H1 (cell line): Measurements from ENCODE around the gene RAPGEF1. TPM values are rescaled to one million over a fixed set of nuclear protein-coding genes. Genes with fewer than 3 reads are reported as not detected.

Experiments
- CTCF ChIA-PET: fragments of 300-600 bp; sonication (Branson Sonifier 250); formaldehyde crosslinking; loops from one replicate; lab custom pipeline; 2021; ENCODE audit not compliant: partially characterized antibody; lab: Charles Lee
- POLR2A ChIA-PET: fragments of 300-600 bp; sonication (Branson Sonifier 250); formaldehyde crosslinking; loops from one replicate; lab custom pipeline; 2021; ENCODE audit warnings: inconsistent platforms; ENCODE audit not compliant: partially characterized antibody; lab: Charles Lee
- DNase-seq, 2 experiments: peaks; one replicate each; pipeline versions ENCODE4 v3.0.0 to v3.0.0-alpha.2; 2010 to 2022; ENCODE audit warnings: low spot score in 2 of 2, low read depth in 1 of 2, mixed read lengths in 1 of 2
- FAIRE-seq: peaks from 2 replicates; lab custom pipeline; 2011; peaks lifted over from hg19 to GRCh38; lab: Jason Lieb, UNC
- H2AFZ ChIP-seq: 2 replicates; pipeline ENCODE4 v1.8.1; 2012; ENCODE audit warnings: low read length, inconsistent platforms
- H2AK5ac ChIP-seq: 2 replicates; pipeline ENCODE4 v1.6.1; 2013; ENCODE audit warnings: low read depth, low read length
- H2BK120ac ChIP-seq: replicated peaks from 2 replicates; pipeline ENCODE3; 2013; ENCODE audit warnings: low read depth, low read length, inconsistent platforms
- H2BK12ac ChIP-seq: 2 replicates; pipeline ENCODE4 v1.6.1; 2013; ENCODE audit warnings: low read depth, low read length
- H2BK15ac ChIP-seq: 2 replicates; pipeline ENCODE4 v1.6.1; 2013; ENCODE audit warnings: low read length
- H2BK20ac ChIP-seq: 2 replicates; pipeline ENCODE4 v1.6.1; 2013; ENCODE audit warnings: low read length
- H2BK5ac ChIP-seq: 2 replicates; pipeline ENCODE4 v1.6.1; 2013; ENCODE audit warnings: low read depth, low read length
- H3K14ac ChIP-seq: 2 replicates; pipeline ENCODE4 v1.6.1; 2013; ENCODE audit warnings: inconsistent platforms; ENCODE audit not compliant: insufficient read length
- H3K18ac ChIP-seq: 2 replicates; pipeline ENCODE4 v1.6.1; 2013; ENCODE audit warnings: low read length; ENCODE audit errors: extremely low read depth
- H3K23ac ChIP-seq: 2 replicates; pipeline ENCODE4 v1.6.1; 2013; ENCODE audit warnings: inconsistent platforms; ENCODE audit not compliant: insufficient read length
- H3K23me2 ChIP-seq: 2 replicates; pipeline ENCODE4 v1.6.1; 2013; ENCODE audit warnings: low read depth, low read length
- H3K27ac ChIP-seq: 2 replicates; pipeline ENCODE4 v1.6.1; 2011; ENCODE audit warnings: low read depth, low read length, inconsistent platforms
- H3K27me3 ChIP-seq, 4 experiments: replicated peaks in 1 of 4; 1 replicate in 1 of 4; 2 replicates in 3 of 4; pipeline versions ENCODE4 v1.6.1 to v1.8.1; 2011 to 2013; ENCODE audit warnings: low read length in 3 of 4, mild to moderate bottlenecking in 3 of 4, inconsistent platforms in 2 of 4, mixed read lengths in 2 of 4, moderate library complexity in 1 of 4; ENCODE audit not compliant: control insufficient read depth in 3 of 4, insufficient read depth in 3 of 4; ENCODE audit errors: extremely low read depth in 1 of 4
- H3K36me3 ChIP-seq, 4 experiments: 2 replicates each; pipeline versions ENCODE4 v1.6.1 to v1.8.1; 2011 to 2013; ENCODE audit warnings: mild to moderate bottlenecking in 4 of 4, low read length in 3 of 4, moderate library complexity in 2 of 4, control low read depth in 1 of 4, inconsistent platforms in 1 of 4; ENCODE audit not compliant: insufficient read depth in 4 of 4, control insufficient read depth in 2 of 4
- H3K4ac ChIP-seq: replicated peaks from 2 replicates; pipeline ENCODE3; 2013; ENCODE audit warnings: low read length, low read depth, mixed read lengths, inconsistent platforms; ENCODE audit not compliant: insufficient read length
- H3K4me1 ChIP-seq, 4 experiments: replicated peaks in 1 of 4; 1 replicate in 1 of 4; 2 replicates in 3 of 4; pipeline versions ENCODE4 v1.6.1 to v1.8.1; 2011 to 2013; ENCODE audit warnings: low read length in 3 of 4, inconsistent platforms in 2 of 4, mixed read lengths in 1 of 4; ENCODE audit not compliant: insufficient read depth in 4 of 4, control insufficient read depth in 3 of 4
- H3K4me2 ChIP-seq, 2 experiments: 2 replicates each; pipeline versions ENCODE4 v1.6.1 to v1.8.1; 2011 to 2013; ENCODE audit warnings: low read depth in 2 of 2, low read length in 2 of 2, control low read depth in 1 of 2, inconsistent platforms in 1 of 2, mild to moderate bottlenecking in 1 of 2; ENCODE audit not compliant: insufficient read depth in 1 of 2
- H3K4me3 ChIP-seq, 4 experiments: fragments of 200-600, 300-600 bp in 1 of 4; sonication (generic), shearing (Covaris generic), sonication (Bioruptor Twin) in 1 of 4; 2 replicates each; pipeline versions ENCODE4 v1.5.1 to v1.8.1; 2011 to 2016; ENCODE audit warnings: low read length in 4 of 4, low read depth in 3 of 4, control low read depth in 2 of 4, inconsistent platforms in 2 of 4, mild to moderate bottlenecking in 2 of 4, mixed read lengths in 1 of 4, moderate library complexity in 1 of 4; ENCODE audit not compliant: insufficient read depth in 2 of 4; ENCODE audit errors: extremely low read depth in 1 of 4
- H3K56ac ChIP-seq: replicated peaks from 2 replicates; pipeline ENCODE3; 2013; ENCODE audit warnings: low read depth, mild to moderate bottlenecking, mixed read lengths, low read length, inconsistent platforms; ENCODE audit not compliant: insufficient read length
- H3K79me1 ChIP-seq: 2 replicates; pipeline ENCODE4 v1.6.1; 2013; ENCODE audit warnings: low read depth, low read length, control low read depth
- H3K79me2 ChIP-seq, 2 experiments: 2 replicates each; pipeline versions ENCODE4 v1.6.1 to v1.8.1; 2012 to 2013; ENCODE audit warnings: low read length in 2 of 2, mild to moderate bottlenecking in 2 of 2, inconsistent platforms in 1 of 2; ENCODE audit not compliant: insufficient read depth in 2 of 2, control insufficient read depth in 1 of 2
- H3K9ac ChIP-seq, 4 experiments: replicated peaks in 1 of 4; 1 replicate in 1 of 4; 2 replicates in 3 of 4; pipeline versions ENCODE4 v1.6.1 to v1.8.1; 2011 to 2013; ENCODE audit warnings: low read depth in 3 of 4, low read length in 3 of 4, control low read depth in 2 of 4, mild to moderate bottlenecking in 2 of 4, moderate library complexity in 2 of 4, inconsistent platforms in 1 of 4; ENCODE audit errors: extremely low read depth in 1 of 4
- H3K9me3 ChIP-seq, 2 experiments: 2 replicates each; pipeline versions ENCODE4 v1.6.1 to v1.8.1; 2012 to 2013; ENCODE audit warnings: mild to moderate bottlenecking in 2 of 2, moderate library complexity in 2 of 2, control low read depth in 1 of 2, inconsistent platforms in 1 of 2, low read depth in 1 of 2, low read length in 1 of 2, mixed read lengths in 1 of 2; ENCODE audit not compliant: insufficient read depth in 2 of 2
- H4K20me1 ChIP-seq, 2 experiments: replicated peaks in 1 of 2; 2 replicates each; pipeline versions ENCODE3 to v1.8.1; 2011 to 2013; ENCODE audit warnings: inconsistent platforms in 2 of 2, low read length in 2 of 2, mild to moderate bottlenecking in 1 of 2; ENCODE audit not compliant: insufficient read depth in 2 of 2, control insufficient read depth in 1 of 2
- H4K5ac ChIP-seq: 2 replicates; pipeline ENCODE4 v1.6.1; 2013; ENCODE audit warnings: low read length, low read depth, mixed read lengths, inconsistent platforms; ENCODE audit not compliant: insufficient read length
- H4K8ac ChIP-seq: 2 replicates; pipeline ENCODE4 v1.8.0; 2013; ENCODE audit warnings: mild to moderate bottlenecking, moderate library complexity, low read length, inconsistent platforms; ENCODE audit not compliant: insufficient read depth; ENCODE audit errors: extremely low read depth
- H4K91ac ChIP-seq: replicated peaks from 2 replicates; pipeline ENCODE3; 2013; ENCODE audit warnings: low read length, mixed read lengths, inconsistent platforms; ENCODE audit not compliant: insufficient read length
- ATF2 ChIP-seq: IDR thresholded peaks from 2 replicates; pipeline ENCODE4 v1.6.1; 2012; ENCODE audit warnings: low read length, inconsistent platforms
- CEBPB ChIP-seq: IDR thresholded peaks from 2 replicates; pipeline ENCODE4 v1.6.1; 2012; ENCODE audit warnings: low read depth, low read length
- CHD2 ChIP-seq: IDR thresholded peaks from 2 replicates; pipeline ENCODE4 v1.6.1; 2012; ENCODE audit warnings: low read length, improper control_type of control experiment
- CTBP2 ChIP-seq: IDR thresholded peaks from 2 replicates; pipeline ENCODE4 v1.7.0; 2011; ENCODE audit warnings: borderline replicate concordance, mild to moderate bottlenecking, moderate library complexity, mixed read lengths, low read length; ENCODE audit not compliant: insufficient read depth, insufficient read length
- EP300 ChIP-seq, 2 experiments: IDR thresholded peaks; 1 replicate in 1 of 2; 2 replicates in 1 of 2; pipeline ENCODE4 v1.6.1; 2011 to 2012; ENCODE audit warnings: low read depth in 2 of 2, low read length in 2 of 2, mild to moderate bottlenecking in 2 of 2, borderline replicate concordance in 1 of 2, inconsistent platforms in 1 of 2, moderate library complexity in 1 of 2
- GABPA ChIP-seq: IDR thresholded peaks from 2 replicates; pipeline ENCODE4 v1.6.1; 2011; ENCODE audit warnings: mild to moderate bottlenecking, low read length, moderate library complexity, borderline replicate concordance; ENCODE audit not compliant: insufficient read depth
- GTF2F1 ChIP-seq: IDR thresholded peaks from 2 replicates; pipeline ENCODE4 v1.6.1; 2012; ENCODE audit warnings: low read depth, low read length, improper control_type of control experiment, borderline replicate concordance
- JUN ChIP-seq: IDR thresholded peaks from 2 replicates; pipeline ENCODE4 v1.6.1; 2011; ENCODE audit warnings: low read depth, mild to moderate bottlenecking, improper control_type of control experiment, low read length
- RBBP5 ChIP-seq: IDR thresholded peaks from 2 replicates; pipeline ENCODE4 v1.7.1; 2012; ENCODE audit warnings: low read depth, mild to moderate bottlenecking, inconsistent platforms, low read length, moderate library complexity, borderline replicate concordance
- SIN3A ChIP-seq, 2 experiments: IDR thresholded peaks in 1 of 2; conservative IDR thresholded peaks in 1 of 2; 2 replicates each; pipeline ENCODE4 v1.6.1; 2011 to 2012; ENCODE audit warnings: low read length in 2 of 2, improper control_type of control experiment in 1 of 2, low read depth in 1 of 2, mild to moderate bottlenecking in 1 of 2
- TAF7 ChIP-seq: optimal IDR thresholded peaks from 2 replicates; pipeline ENCODE3; 2011; ENCODE audit warnings: low read depth, mild to moderate bottlenecking, inconsistent platforms, low read length, moderate library complexity, borderline replicate concordance
- YY1 ChIP-seq: IDR thresholded peaks from 2 replicates; pipeline ENCODE4 v1.6.1; 2011; ENCODE audit warnings: low read depth, mild to moderate bottlenecking, low read length
- WGBS, 2 experiments: shearing (Covaris generic) in 1 of 2; methylation state at CpG; one replicate each; pipeline versions ENCODE4 v1.1.6 to v1.1.7; 2013 to 2015; ENCODE audit warnings: low lambda C conversion rate in 2 of 2, mixed read lengths in 2 of 2, inconsistent platforms in 1 of 2, low coverage in 1 of 2, missing lambda C conversion rate in 1 of 2; ENCODE audit not compliant: insufficient replicate concordance in 2 of 2, insufficient coverage in 1 of 2, insufficient read length in 1 of 2; ENCODE audit errors: extremely low coverage in 1 of 2, missing lambda C conversion rate in 1 of 2; 5-methylcytosine and 5-hydroxymethylcytosine counted together
- polyA plus RNA-seq, 7 experiments: library from polyadenylated mRNA; depleted of rRNA in 3 of 7; stranded (reverse) in 5 of 7; unstranded in 2 of 7; fragments of >200 nt in 5 of 7; fragments of 200-250 nt in 2 of 7; gene quantifications; 1 replicate in 5 of 7; 2 replicates in 1 of 7; 4 replicates in 1 of 7; pipeline versions ENCODE4 v1.2.1 to v1.2.3, GENCODE V29; 2011 to 2013; ENCODE audit warnings: missing spikeins in 2 of 7, mixed read lengths in 2 of 7
- total RNA-seq: library from RNA; stranded (reverse); fragmentation: NEBNext Ultra II Directional; extraction: Animal tissue kit (Norgen Biotek cat#: 25700); gene quantifications from 2 replicates; pipeline ENCODE4 v1.2.1, GENCODE V29; 2021

Gene RAPGEF1
- total and polyA plus RNA-seq, 2 of the 8 experiments (the other 6 are each of a cell fraction or from before 2014, with no cell fraction given), result 29.7 to 78.9 TPM

- Histone ChIP-seq H3K9me3 (no peaks in the 10 kb centered on the region), H2AFZ (no peak overlapping the region), H2AK5ac (no peak overlapping the region), H4K20me1 (peaks cover 0 to 5% of the 10 kb centered on the region in 2 experiments), H3K27ac (no peak overlapping the region), H3K4me1 (no peaks in the 10 kb centered on the region), H3K9ac (no peak overlapping the region), H2BK5ac (no peak overlapping the region), H3K23me2 (no peaks in the 10 kb centered on the region), H3K14ac (no peak overlapping the region), H2BK12ac (no peak overlapping the region), H4K5ac (no peak overlapping the region), H2BK15ac (no peak overlapping the region), H2BK20ac (no peak overlapping the region), H2BK120ac (no peak overlapping the region), H3K79me2 (no peaks in the 10 kb centered on the region), H3K4me2 (no peak overlapping the region), H3K4me3 (no peak overlapping the region), H3K27me3 (no peaks in the 10 kb centered on the region), H4K91ac (no peak overlapping the region), H3K79me1 (no peaks in the 10 kb centered on the region), H3K23ac (no peak overlapping the region), H3K56ac (no peak overlapping the region), H4K8ac (no peak overlapping the region), H3K36me3 (peaks cover 2 to 10% (median 4%) of the 10 kb centered on the region in 4 experiments; a peak in 6 of 8 replicates), H3K18ac (no peak overlapping the region), H3K4ac (no peak overlapping the region)
- FAIRE-seq, result no peak
- WGBS, 2 experiments, result 92% methylated on average over 10 of the region's 10 CpGs; no CpG with 5 or more reads in 1 of the 2 experiments
- POLR2A ChIA-PET, result no interaction called here
- no peak for DNase-seq
- CTCF ChIA-PET, result no interaction called here
- no peak for TF ChIP-seq ATF2
- no peak for TF ChIP-seq CHD2
- no peak for TF ChIP-seq GTF2F1
- TF ChIP-seq SIN3A (conservative IDR thresholded peaks at IDR 0.05 in 1 of 2, IDR thresholded peaks at IDR 0.05 in 1 of 2; ENCODE audit: low read depth in 1 of 2, low read length in 2 of 2), result no peak
- TF ChIP-seq EP300 (IDR thresholded peaks at IDR 0.05; ENCODE audit: borderline replicate concordance in 1 of 2, low read depth in 2 of 2, low read length in 2 of 2), result no peak
- TF ChIP-seq JUN, result no peak
- TF ChIP-seq TAF7, result no peak
- TF ChIP-seq RBBP5, result no peak
- no peak for TF ChIP-seq YY1
- no peak for TF ChIP-seq GABPA
- TF ChIP-seq CEBPB, result no peak
- no peak for TF ChIP-seq CTBP2
Observed at GRCh38 chr9:131582056-131582455, 157.8 kb downstream of the RAPGEF1 start.
